Activated T-helper 1 cell treated with anti-CD3 and anti-CD28 coated beads, Interleukin-12 subunit alpha, Interleukin-12 subunit beta, Interleukin-2, Interleukin-4 antibody, amounts not matched to agents 30 ng/mL and 10 ng/mL and 1 ng/mL, durations not matched to agents 14 hours and 24 hours and 36 hours (primary cell): ENCODE results near the gene THOC1. TPM values are rescaled to one million over a fixed set of nuclear protein-coding genes. Genes with fewer than 3 reads are reported as not detected.
"Not testable (repeated sequence)": the region's sequence is repeated elsewhere in the genome, so short reads cannot be mapped to it uniquely, and the experiment has no call there.

Experiments used
- DNase-seq: peaks from one replicate; pipeline ENCODE4 v3.0.0; 2021; ENCODE audit warnings: low spot score
- H3K27ac Mint-ChIP-seq: one replicate; pipeline ENCODE4 v1.8.0; 2021; ENCODE audit warnings: mild to moderate bottlenecking, mixed read lengths
- H3K27me3 Mint-ChIP-seq: one replicate; pipeline ENCODE4 v1.8.0; 2022; ENCODE audit warnings: mild to moderate bottlenecking, moderate library complexity, mixed read lengths; ENCODE audit not compliant: insufficient read depth
- H3K36me3 Mint-ChIP-seq: one replicate; pipeline ENCODE4 v1.8.0; 2021; ENCODE audit warnings: low read depth, mixed read lengths
- H3K4me1 Mint-ChIP-seq: one replicate; pipeline ENCODE4 v1.8.0; 2021; ENCODE audit warnings: low read depth, mixed read lengths
- H3K4me3 Mint-ChIP-seq: one replicate; pipeline ENCODE4 v1.8.0; 2021; ENCODE audit warnings: mild to moderate bottlenecking, moderate library complexity, mixed read lengths
- H3K9me3 Mint-ChIP-seq: one replicate; pipeline ENCODE4 v1.8.0; 2021; ENCODE audit warnings: mixed read lengths
- intact Hi-C: fragments of 100-400 bp; cut with micrococcal nuclease; formaldehyde crosslinking; loops from one replicate; pipeline ENCODE4 v1.15.1; 2024
- total RNA-seq: library from RNA; stranded (reverse); gene quantifications from 2 replicates; pipeline ENCODE4 v1.2.3, GENCODE V29; 2022

The THOC1 gene
- total RNA-seq, 1 donor from 2014 or later, result 69.9 TPM

- Mint-ChIP-seq H3K36me3 (no peaks in the 10 kb centered on the region), H3K4me3 (no peak overlapping the region), H3K27me3 (peaks cover 8% of the 10 kb centered on the region), H3K4me1 (no peaks in the 10 kb centered on the region), H3K9me3 (no peaks in the 10 kb centered on the region), H3K27ac (no peak overlapping the region)
- no peak for DNase-seq
- intact Hi-C loops, result no loop called here
These were observed 30.1 kb upstream of the THOC1 start for GRCh38 chr18:297936-298335.

- intact Hi-C loops, result no loop called here
- Mint-ChIP-seq H3K27ac (no peak overlapping the region), H3K4me1 (no peaks in the 10 kb centered on the region), H3K36me3 (no peaks in the 10 kb centered on the region), H3K9me3 (no peaks in the 10 kb centered on the region), H3K4me3 (no peak overlapping the region), H3K27me3 (peaks cover 8% of the 10 kb centered on the region)
- DNase-seq, result no peak
These were observed 28.1 kb upstream of the THOC1 start for GRCh38 chr18:295756-296490.

GRCh38 chr18:294566-294965, 26.7 kb upstream of the THOC1 start:
- no peaks in the 10 kb centered on the region for H3K4me1 Mint-ChIP-seq
- H3K27me3 Mint-ChIP-seq, result peaks cover 8% of the 10 kb centered on the region
- H3K4me3 Mint-ChIP-seq, result no peak overlapping the region
- DNase-seq, result no peak
- intact Hi-C loops, result no loop called here
- no peak overlapping the region for H3K27ac Mint-ChIP-seq
- no peaks in the 10 kb centered on the region for H3K9me3 Mint-ChIP-seq
- H3K36me3 Mint-ChIP-seq, result no peaks in the 10 kb centered on the region

GRCh38 chr18:293536-293935, 25.7 kb upstream of the THOC1 start:
- no peak for DNase-seq
- intact Hi-C loops, result no loop called here
- Mint-ChIP-seq H3K4me3 (no peak overlapping the region), H3K9me3 (no peaks in the 10 kb centered on the region), H3K27ac (no peak overlapping the region), H3K4me1 (no peaks in the 10 kb centered on the region), H3K27me3 (peaks cover 9% of the 10 kb centered on the region), H3K36me3 (no peaks in the 10 kb centered on the region)

- H3K27me3 Mint-ChIP-seq, result peaks cover 9% of the 10 kb centered on the region
- intact Hi-C loops, result no loop called here
- no peak for DNase-seq
- no peak overlapping the region for H3K27ac Mint-ChIP-seq
- H3K4me3 Mint-ChIP-seq, result no peak overlapping the region
- H3K36me3 Mint-ChIP-seq, result no peaks in the 10 kb centered on the region
- no peaks in the 10 kb centered on the region for H3K4me1 Mint-ChIP-seq
- H3K9me3 Mint-ChIP-seq, result no peaks in the 10 kb centered on the region
These were observed 24.4 kb upstream of the THOC1 start for GRCh38 chr18:292271-292670.

GRCh38 chr18:289970-290369, 22.1 kb upstream of the THOC1 start:
- DNase-seq, H3K36me3 Mint-ChIP-seq, H3K9me3 Mint-ChIP-seq, H3K27ac Mint-ChIP-seq, H3K4me3 Mint-ChIP-seq, intact Hi-C loops: not testable (repeated sequence)
- H3K4me1 Mint-ChIP-seq, result peaks cover 13% of the 10 kb centered on the region
- H3K27me3 Mint-ChIP-seq, result peaks cover 12% of the 10 kb centered on the region

- H3K9me3 Mint-ChIP-seq, result no peaks in the 10 kb centered on the region
- no peaks in the 10 kb centered on the region for H3K36me3 Mint-ChIP-seq
- no peak overlapping the region for H3K27ac Mint-ChIP-seq
- H3K4me3 Mint-ChIP-seq, result no peak overlapping the region
- intact Hi-C loops, result no loop called here
- H3K4me1 Mint-ChIP-seq, result peaks cover 13% of the 10 kb centered on the region
- no peak for DNase-seq
- H3K27me3 Mint-ChIP-seq, result peaks cover 11% of the 10 kb centered on the region
These were observed 21.2 kb upstream of the THOC1 start for GRCh38 chr18:289026-289425.

- intact Hi-C loops, result loop anchor here (1.0 to 2.0 kb wide), 2 partner anchors 18 to 330 kb away; partner anchors contain the start of gene THOC1
- Mint-ChIP-seq H3K36me3 (no peaks in the 10 kb centered on the region), H3K4me1 (peaks cover 13% of the 10 kb centered on the region), H3K4me3 (peak overlapping the region; percentile 42), H3K27ac (peak overlapping the region; percentile 81), H3K27me3 (peaks cover 9% of the 10 kb centered on the region), H3K9me3 (no peaks in the 10 kb centered on the region)
- no peak for DNase-seq
These were observed 18.9 kb upstream of the THOC1 start for GRCh38 chr18:286515-287310.

- Mint-ChIP-seq H3K36me3 (no peaks in the 10 kb centered on the region), H3K4me3 (no peak overlapping the region), H3K9me3 (no peaks in the 10 kb centered on the region), H3K4me1 (peaks cover 13% of the 10 kb centered on the region), H3K27me3 (peaks cover 9% of the 10 kb centered on the region), H3K27ac (peak overlapping the region; percentile 50)
- DNase-seq, result no peak
- intact Hi-C loops, result loop anchor here (2.0 kb wide), 1 partner anchor 331 kb away; no protein-coding TSS in a partner anchor
These were observed 18.0 kb upstream of the THOC1 start for GRCh38 chr18:285817-286216.

GRCh38 chr18:275486-275885, 7.6 kb upstream of the THOC1 start:
- H3K27me3 Mint-ChIP-seq, result peaks cover 20% of the 10 kb centered on the region
- no peaks in the 10 kb centered on the region for H3K4me1 Mint-ChIP-seq
- H3K36me3 Mint-ChIP-seq, result no peaks in the 10 kb centered on the region
- DNase-seq, result no peak
- H3K4me3 Mint-ChIP-seq, result no peak overlapping the region
- no peak overlapping the region for H3K27ac Mint-ChIP-seq
- no peaks in the 10 kb centered on the region for H3K9me3 Mint-ChIP-seq
- intact Hi-C loops, result no loop called here

GRCh38 chr18:274313-274712, 6.5 kb upstream of the THOC1 start:
- Mint-ChIP-seq H3K4me1 (peaks cover 7% of the 10 kb centered on the region), H3K9me3 (no peaks in the 10 kb centered on the region), H3K27ac (no peak overlapping the region), H3K4me3 (no peak overlapping the region), H3K27me3 (peaks cover 19% of the 10 kb centered on the region), H3K36me3 (no peaks in the 10 kb centered on the region)
- intact Hi-C loops, result no loop called here
- no peak for DNase-seq

- Mint-ChIP-seq H3K36me3 (no peaks in the 10 kb centered on the region), H3K4me3 (no peak overlapping the region), H3K27me3 (peaks cover 17% of the 10 kb centered on the region), H3K4me1 (peaks cover 15% of the 10 kb centered on the region), H3K27ac (no peak overlapping the region), H3K9me3 (no peaks in the 10 kb centered on the region)
- intact Hi-C loops, result no loop called here
- no peak for DNase-seq
These were observed 5.7 kb upstream of the THOC1 start for GRCh38 chr18:273525-273924.

GRCh38 chr18:272650-273049, 4.8 kb upstream of the THOC1 start:
- Mint-ChIP-seq H3K27ac (no peak overlapping the region), H3K4me1 (peaks cover 22% of the 10 kb centered on the region), H3K27me3 (peaks cover 14% of the 10 kb centered on the region), H3K4me3 (no peak overlapping the region), H3K9me3 (no peaks in the 10 kb centered on the region), H3K36me3 (no peaks in the 10 kb centered on the region)
- no peak for DNase-seq
- intact Hi-C loops, result no loop called here
